GM12891 (cell line): ENCODE results near the gene PSG7.
"Not testable (repeated sequence)": the region's sequence is repeated elsewhere in the genome, so short reads cannot be mapped to it uniquely, and the experiment has no call there.

ENCODE experiments used
- POLR2A ChIP-seq: IDR thresholded peaks from 2 replicates; pipeline ENCODE4 v1.6.1; 2011; ENCODE audit warnings: low read depth, low read length, control low read depth
- POLR2AphosphoS5 ChIP-seq: IDR thresholded peaks from 2 replicates; pipeline ENCODE4 v1.6.1; 2011; ENCODE audit warnings: low read depth, low read length, control low read depth
- TAF1 ChIP-seq: IDR thresholded peaks from 2 replicates; pipeline ENCODE4 v1.6.1; 2011; ENCODE audit warnings: low read depth, low read length, control low read depth

DNA sequence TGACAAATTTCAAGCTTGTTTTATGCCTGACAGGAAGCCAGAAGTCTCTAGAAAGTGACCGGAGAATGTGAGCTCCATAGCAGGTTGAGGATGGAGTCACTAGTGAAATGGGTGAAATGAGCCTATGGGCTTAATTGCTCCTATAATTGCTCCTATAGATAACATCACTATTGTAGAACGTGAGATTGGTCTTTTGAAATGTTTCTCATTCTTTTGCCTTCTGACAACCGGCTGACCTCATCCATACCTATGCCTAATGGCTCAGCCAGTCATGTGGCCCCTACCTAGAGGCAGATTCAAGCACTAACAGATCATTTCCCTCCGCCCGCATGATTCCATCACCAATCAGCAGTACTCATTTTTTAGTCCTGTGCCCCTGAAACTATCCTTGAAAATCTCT, 23.5 kb downstream of the PSG7 start:
- not testable (repeated sequence) for TF ChIP-seq POLR2AphosphoS5, POLR2A, TAF1
